ENCODE measurements around the gene CDC42SE1.
A peak's percentile ranks its signal among the peaks of the same experiment; 100 is the strongest.

The CDC42SE1 gene

GRCh38 chr1:151026460-151026859 is 33.0 kb downstream of the CDC42SE1 start:
- no peak for DNase-seq (ENCODE audit: low read depth, low spot score)
- ChIA-PET CTCF (interaction anchor here (0.6 to 3.3 kb wide), 5 partner anchors 12 to 73 kb away, joined by 3 to 19 read pairs (median 4); partner anchors contain the start of genes C1orf56 and MINDY1), POLR2A (no interaction called here)
- H3K4me3 ChIP-seq (ENCODE audit: low read depth, low read length) = no peak overlapping the region
- TF ChIP-seq, protein P1, sequence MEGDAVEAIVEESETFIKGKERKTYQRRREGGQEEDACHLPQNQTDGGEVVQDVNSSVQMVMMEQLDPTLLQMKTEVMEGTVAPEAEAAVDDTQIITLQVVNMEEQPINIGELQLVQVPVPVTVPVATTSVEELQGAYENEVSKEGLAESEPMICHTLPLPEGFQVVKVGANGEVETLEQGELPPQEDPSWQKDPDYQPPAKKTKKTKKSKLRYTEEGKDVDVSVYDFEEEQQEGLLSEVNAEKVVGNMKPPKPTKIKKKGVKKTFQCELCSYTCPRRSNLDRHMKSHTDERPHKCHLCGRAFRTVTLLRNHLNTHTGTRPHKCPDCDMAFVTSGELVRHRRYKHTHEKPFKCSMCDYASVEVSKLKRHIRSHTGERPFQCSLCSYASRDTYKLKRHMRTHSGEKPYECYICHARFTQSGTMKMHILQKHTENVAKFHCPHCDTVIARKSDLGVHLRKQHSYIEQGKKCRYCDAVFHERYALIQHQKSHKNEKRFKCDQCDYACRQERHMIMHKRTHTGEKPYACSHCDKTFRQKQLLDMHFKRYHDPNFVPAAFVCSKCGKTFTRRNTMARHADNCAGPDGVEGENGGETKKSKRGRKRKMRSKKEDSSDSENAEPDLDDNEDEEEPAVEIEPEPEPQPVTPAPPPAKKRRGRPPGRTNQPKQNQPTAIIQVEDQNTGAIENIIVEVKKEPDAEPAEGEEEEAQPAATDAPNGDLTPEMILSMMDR (IDR thresholded peaks at IDR 0.05; ENCODE audit: insufficient read depth, low read length, missing control alignments) = no peak

- TF ChIP-seq, protein P1 (IDR thresholded peaks at IDR 0.05; ENCODE audit: insufficient read depth, low read length, missing control alignments) = peak; percentile 79
- DNase-seq (ENCODE audit: low read depth, low spot score) = no peak
- ChIA-PET CTCF (interaction anchor here (0.6 to 3.0 kb wide), 33 partner anchors 10 to 151 kb away, joined by 3 to 19 read pairs (median 4); partner anchors contain the start of genes BNIPL, C1orf56, LYSMD1 and MINDY1), POLR2A (no interaction called here)
- no peak overlapping the region for H3K4me3 ChIP-seq (ENCODE audit: low read depth, low read length)
Observed at GRCh38 chr1:151024540-151025146, 34.8 kb downstream of the CDC42SE1 start.

DNA sequence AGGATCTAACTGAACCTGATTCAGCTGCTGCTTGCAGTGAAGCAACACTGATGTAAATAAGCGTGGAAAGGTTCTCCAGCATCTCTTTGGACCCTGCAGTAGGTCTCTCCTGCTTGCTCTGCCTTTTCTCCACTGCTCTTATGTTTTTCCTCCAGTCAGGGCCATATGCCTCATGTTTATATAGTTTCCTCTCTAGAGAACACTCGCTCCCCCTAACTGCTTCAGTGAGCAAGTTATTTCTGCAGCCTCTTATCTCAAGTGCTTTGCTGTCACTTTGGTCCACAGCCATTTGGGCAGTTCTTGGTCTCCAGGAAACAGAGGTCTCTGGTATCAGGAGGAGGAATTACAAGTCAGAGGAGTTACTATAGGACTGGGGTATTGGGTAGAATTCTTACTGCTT is 45.9 kb downstream of the CDC42SE1 start:
- TF ChIP-seq, protein P1 (IDR thresholded peaks at IDR 0.05; ENCODE audit: insufficient read depth, low read length, missing control alignments) = no peak
- no peak for DNase-seq (ENCODE audit: low read depth, low spot score)
- POLR2A ChIA-PET = no interaction called here
- CTCF ChIA-PET = interaction anchor here (1.9 to 3.7 kb wide), 2 partner anchors 11 to 18 kb away, joined by 11 to 15 read pairs; no protein-coding TSS in a partner anchor
- H3K4me3 ChIP-seq (ENCODE audit: low read depth, low read length) = no peak overlapping the region

- ChIA-PET POLR2A (no interaction called here), CTCF (interaction anchor here (1.9 to 3.7 kb wide), 2 partner anchors 12 to 18 kb away, joined by 11 to 15 read pairs; no protein-coding TSS in a partner anchor)
- H3K4me3 ChIP-seq (ENCODE audit: low read depth, low read length) = no peak overlapping the region
- TF ChIP-seq, protein P1 (IDR thresholded peaks at IDR 0.05; ENCODE audit: insufficient read depth, low read length, missing control alignments) = no peak
- DNase-seq (ENCODE audit: low read depth, low spot score) = no peak
Observed at GRCh38 chr1:151012684-151013471, 46.5 kb downstream of the CDC42SE1 start.

DNA sequence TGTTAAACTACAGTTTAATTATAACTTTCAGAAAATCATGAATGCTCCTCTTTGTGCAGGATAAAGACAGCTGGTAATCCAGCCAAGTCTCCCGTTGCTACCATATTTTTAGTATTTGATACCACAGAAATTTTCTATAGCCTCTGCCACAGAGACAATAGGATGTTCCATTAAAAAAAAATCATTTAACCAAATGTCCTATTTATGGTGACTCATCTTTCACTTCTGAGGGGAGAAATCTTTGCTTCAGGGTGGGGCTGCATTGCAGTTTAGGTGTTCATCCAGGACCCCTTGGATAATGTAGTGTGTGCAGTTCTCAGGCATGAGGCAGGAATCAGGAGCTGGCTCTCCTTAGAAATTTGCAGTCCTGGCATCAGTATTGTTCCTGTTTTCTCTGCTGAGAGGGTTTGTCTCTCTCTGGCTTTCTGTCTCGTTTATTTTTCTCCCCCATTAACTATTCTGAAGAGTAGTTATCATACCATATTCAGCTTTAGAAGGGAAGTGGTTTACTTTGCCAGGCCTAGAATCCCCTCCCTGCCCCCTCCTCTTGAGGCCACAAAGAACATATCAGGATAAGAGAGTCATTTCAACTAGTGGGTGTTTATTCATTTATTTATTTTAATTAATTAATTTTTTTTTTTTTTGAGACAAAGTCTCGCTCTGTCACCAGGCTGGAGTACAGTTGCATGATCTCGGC is 48.1 kb downstream of the CDC42SE1 start:
- no peak overlapping the region for H3K4me3 ChIP-seq (ENCODE audit: low read depth, low read length)
- CTCF ChIA-PET = interaction anchor here (1.0 to 3.7 kb wide), 5 partner anchors 13 to 36 kb away, joined by 4 to 15 read pairs (median 11); partner anchors contain the start of gene C1orf56
- TF ChIP-seq, protein P1 (IDR thresholded peaks at IDR 0.05; ENCODE audit: insufficient read depth, low read length, missing control alignments) = no peak
- no peak for DNase-seq (ENCODE audit: low read depth, low spot score)
- POLR2A ChIA-PET = no interaction called here

Data from AG04449 (cell line).